HG03565 (cell line): ENCODE data around the gene PPP1R1C.

Experiments
- ATAC-seq: cut with Tn5 transposase; IDR thresholded peaks from one replicate; pipeline ENCODE4 v1.9.1; 2021; ENCODE audit warnings: mild to moderate bottlenecking, moderate library complexity; ENCODE audit not compliant: unreplicated experiment

Gene PPP1R1C

DNA sequence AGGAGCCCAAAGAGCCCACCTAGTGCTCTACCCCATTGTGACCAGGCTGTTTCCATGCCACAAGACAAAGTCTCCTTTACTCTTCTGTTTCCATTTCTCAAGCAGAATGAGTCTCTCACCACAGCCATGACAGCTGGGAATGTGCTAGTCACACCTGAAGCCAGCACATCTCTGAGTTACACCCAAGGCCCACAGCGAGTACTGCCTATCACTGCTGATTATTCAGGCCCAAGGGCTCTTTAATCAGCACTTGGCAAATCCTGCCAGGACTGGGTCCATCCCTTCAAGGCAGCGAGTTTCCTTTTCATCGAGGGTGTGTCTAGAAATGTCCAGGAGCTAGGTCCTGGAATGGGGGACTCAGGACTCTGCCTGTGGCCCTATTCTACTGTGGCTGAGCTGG, 14.6 kb upstream of the PPP1R1C start:
- no peak for ATAC-seq

DNA sequence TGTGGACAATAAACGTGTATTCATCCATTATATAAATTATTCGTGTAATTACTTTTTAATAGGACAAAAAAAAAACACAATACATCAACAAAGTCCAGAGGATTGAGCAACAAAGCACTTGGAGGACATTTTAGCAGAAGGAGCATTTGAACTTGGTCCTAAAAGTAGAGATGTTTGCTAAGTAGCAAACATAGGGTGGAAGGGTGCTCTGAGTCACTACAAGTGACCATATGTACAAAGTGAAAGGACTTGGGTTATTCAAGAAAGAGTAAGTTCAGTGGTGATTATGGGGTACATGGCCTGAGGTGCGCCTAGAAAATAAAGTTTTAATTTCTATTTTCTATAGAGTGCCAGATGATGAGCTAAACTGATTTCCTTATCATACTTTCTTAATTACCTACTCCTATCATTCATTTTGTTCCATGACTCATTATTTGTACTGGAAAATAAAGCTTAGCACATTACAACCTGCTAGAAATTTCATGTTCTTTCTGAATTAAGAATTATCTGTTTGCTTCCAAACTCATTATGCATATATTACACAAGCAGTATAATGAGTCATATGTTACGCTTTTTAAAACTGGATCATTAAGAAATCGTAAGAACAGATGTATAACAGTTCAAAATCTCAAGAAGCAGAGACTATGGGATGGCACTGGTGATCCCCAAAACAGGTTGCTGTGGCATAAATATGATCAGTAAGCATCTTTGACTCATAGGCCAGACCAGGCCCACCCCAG, 13.1 kb upstream of the PPP1R1C start:
- no peak for ATAC-seq

DNA sequence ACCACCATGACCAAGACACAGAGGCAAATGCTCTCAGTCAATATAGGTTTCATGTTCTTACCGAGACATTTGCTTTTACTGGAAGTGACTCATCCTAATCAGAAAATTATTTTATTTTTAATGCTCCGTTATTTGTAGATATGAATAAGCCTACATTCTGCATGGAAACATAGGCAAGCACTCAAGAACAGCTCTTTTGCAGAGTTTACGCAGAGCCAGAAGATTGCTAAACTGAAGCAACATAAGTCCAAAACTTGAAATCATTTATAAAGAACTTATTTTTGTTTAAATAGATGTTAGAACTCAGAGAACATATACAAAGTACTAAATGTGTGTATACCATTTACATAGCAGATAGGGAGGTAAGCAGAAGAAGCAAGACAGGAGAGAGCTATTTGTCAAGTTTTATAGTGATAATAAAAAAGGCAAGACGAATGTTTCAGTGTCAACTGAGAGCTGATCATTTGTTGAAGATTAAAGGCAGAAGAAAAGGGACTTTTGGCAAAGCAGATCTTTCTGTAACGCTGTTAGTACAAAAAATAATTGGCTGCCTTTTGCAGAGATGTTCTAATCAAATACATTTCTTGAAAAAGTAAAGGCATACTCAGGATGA, 12.4 kb upstream of the PPP1R1C start:
- ATAC-seq, result no peak

DNA sequence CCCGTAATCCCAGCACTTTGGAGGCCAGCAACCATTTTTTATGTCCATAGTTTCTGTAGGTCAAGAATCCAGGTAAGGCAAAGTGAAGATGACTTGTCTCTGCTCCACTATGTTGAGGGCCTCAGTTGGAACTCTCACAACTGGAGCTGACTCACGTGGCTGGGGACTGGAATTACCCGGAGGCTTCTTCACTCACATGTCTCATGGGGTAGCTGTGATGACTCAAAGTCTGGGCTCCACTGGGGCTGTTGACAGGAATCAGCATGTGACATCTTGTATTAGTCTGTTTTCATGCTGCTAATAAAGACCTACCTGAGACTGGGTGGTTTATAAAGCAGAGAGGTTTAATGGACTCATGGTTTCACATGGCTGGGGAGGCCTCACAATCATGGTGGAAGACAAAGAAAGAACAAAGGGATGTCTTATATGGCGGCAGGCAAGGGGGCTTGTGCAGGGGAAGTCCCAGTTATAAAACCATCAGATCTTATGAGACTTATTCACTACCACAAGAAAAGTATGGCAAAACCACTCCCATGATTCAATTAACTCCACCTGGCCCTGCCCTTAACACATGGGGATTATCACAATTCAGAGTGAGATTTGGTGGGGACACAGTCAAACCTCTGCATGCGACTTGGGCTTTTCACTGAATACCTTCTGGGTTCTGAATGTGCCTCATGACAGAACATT, 7.8 kb upstream of the PPP1R1C start:
- ATAC-seq, result no peak

- ATAC-seq, result no peak
These were observed 7.1 kb upstream of the PPP1R1C start for GRCh38 chr2:181978351-181979150.

DNA sequence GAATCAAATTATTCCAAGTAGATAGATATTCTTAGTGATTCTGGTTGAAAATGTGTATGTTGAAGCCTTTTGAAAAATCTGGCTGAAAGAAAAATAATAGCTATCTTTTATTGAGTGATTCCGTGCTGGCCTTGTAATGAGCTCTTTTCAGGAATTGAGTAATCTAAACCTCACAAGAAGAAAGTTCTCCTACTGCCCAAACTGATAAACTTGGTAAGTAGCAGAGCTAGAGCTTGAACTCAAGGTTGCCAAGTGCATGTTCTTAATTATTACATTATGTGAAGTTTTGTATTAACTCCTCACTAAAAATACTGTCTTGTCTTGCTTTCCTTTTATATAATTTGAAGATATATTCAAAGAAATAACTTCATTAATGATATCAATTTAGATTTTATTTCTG, 1.6 kb upstream of the PPP1R1C start:
- no peak for ATAC-seq

DNA sequence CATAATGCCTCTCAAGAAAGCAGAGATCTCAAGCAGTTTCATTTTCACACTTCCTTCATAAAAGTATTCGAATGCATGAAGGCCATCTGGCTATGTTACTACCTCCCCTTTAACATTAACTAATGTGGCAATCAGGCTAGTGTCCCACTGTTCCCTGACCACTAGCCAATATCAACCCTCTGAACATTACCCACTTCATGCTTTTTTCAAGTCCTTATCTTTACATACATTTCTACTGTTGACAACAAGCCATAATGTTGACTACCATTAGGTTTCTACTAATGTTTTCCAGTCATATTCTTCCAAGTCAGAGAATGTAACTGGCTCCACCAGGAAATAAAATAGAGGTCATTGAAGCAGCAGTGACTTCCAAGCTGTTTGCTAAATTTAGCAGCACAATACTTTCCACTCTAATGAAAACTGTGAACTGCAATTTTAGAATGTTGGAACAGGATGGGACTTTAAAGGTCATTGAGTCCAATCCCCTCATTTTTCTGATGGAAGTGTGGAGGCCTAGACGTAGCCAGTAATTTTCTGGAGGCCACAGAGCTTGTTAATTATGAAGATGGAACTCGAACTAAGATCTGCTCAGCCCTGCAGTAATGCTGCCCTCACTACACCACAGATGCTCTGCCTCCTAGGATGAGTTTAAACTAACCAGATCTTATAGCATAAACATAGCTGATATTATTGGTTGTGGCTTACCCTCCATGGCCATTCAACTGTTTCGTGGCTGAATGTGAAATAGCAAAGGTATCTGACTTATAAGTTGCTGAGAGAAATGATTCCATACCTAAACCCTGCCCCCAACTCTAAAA, 630 bp upstream of the PPP1R1C start:
- ATAC-seq, result no peak

- no peak for ATAC-seq
These were observed 2.7 kb downstream of the PPP1R1C start for GRCh38 chr2:181988154-181988924.

GRCh38 chr2:181989099-181989498, 3.4 kb downstream of the PPP1R1C start:
- no peak for ATAC-seq

- ATAC-seq, result peak; percentile 93
These were observed 5.7 kb downstream of the PPP1R1C start for GRCh38 chr2:181991171-181991885.

DNA sequence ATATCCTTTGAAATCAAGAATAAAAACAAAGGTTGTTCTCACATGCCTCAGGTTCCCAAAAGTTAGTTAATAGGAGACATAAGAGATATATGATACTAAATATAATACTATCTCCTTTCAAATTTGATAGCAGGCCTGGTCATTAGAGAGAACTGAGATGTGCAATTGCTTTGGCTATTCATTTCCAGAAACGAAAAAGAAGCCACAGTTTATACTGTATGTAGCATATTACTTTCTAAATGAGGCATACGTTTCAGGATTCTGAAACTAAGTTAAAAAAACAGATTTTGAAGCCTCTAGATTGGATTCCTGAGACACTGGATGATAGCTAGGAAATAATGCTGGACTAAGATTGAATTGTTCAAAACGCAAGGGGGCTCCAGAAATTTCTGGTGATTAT, 7.1 kb downstream of the PPP1R1C start:
- ATAC-seq, result peak; percentile 81

DNA sequence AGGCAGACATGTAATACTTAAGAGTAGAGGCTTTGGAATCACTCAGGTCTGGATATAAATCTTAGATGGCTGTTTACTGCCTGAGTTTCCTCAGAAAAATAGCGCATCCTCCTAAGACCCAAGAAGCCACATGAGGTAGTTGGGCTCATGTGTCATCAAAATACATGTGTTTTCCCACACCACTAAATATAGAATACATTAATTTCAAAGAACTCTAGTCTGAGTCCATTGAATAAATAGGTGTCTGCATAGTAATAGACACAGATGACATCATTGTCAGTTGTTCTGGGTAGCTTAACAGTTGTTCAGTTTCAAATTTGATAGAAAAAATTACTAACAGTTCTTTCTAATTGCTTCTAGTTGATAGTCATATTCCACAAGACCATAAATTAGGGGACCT, 9.6 kb downstream of the PPP1R1C start:
- no peak for ATAC-seq

DNA sequence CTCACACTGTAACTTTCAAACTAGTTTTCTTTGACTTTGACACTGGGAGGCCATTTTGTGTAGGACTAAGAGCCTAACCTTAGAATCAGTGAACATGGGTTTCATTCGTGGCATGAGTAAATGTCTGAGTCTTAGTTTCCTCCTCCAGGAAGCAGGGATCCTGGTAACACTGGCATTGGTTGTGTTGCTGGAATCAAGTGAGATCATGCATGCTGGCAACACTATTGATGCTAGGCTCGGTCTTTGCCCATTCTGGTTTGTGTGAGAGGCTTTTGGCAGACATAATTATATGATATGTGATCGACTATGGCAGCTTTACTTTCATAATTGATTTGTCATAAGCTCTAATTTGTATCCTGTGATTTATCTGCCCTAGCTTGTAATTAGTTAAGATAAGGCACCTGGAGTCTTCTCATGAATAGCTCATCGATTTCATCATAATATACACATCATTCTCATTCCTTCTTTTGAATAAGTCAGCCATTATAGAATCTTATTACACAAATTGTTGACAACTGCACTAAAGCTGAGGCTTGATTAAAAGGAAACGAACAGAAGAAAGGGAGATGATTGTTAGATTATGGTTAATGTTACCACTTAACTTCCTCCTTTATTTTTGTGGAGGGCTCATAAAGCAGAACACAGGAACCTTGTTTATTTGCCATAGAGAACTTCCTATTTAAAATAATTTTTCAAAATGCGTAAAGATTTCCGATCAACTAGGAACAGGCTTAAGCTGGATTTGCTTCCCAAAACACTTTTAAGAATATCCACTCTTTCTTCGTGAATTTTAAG, 12.6 kb downstream of the PPP1R1C start:
- ATAC-seq, result no peak

DNA sequence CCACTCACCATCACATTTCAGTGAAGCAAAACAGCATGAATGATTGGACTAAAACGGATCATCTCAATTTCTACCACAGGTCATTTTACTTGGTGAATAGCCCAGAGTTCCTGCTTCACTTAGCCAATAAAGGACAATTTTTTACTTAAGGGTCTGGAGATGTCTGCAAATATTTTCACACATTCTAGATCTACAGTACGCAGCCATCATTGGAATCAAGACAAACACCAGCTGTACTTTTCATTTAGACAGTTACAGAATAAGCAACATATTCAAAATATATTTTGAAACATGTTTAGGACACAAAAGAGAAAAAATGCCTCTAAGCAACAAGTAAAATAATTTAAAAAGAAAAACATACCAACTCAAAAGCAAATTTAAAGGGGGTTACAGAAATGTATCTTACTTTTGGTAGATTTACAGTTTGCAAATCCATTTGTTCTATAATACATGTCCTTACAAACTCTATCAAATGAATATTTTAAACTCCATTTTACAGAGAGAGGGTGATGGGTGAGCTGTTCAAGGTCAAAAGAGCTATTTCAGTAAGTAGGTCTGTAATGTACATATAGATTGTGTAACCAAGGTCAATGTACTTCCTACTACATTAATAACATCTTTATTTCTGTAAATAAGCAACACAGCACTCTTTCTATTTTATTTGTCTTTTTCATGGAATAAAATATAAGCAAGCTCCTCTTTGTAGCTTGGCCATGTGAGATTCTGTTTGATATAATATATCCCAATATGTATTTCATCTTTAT, 13.4 kb downstream of the PPP1R1C start:
- ATAC-seq, result no peak

- no peak for ATAC-seq
These were observed 14.3 kb downstream of the PPP1R1C start for GRCh38 chr2:181999911-182000310.

GRCh38 chr2:182004945-182005520, 19.4 kb downstream of the PPP1R1C start:
- no peak for ATAC-seq
